Stimulated activated effector memory CD8-positive, alpha-beta T cell treated with anti-CD3 and anti-CD28 coated beads, Interleukin-12 subunit alpha, Interleukin-12 subunit beta, amount 100 ng/mL, for 72 hours (primary cell): ENCODE measurements around the gene ACBD6.

Experiments
- ATAC-seq: fragments of 150-1000 bp; cut with Tn5 transposase; 2 replicates; pipeline ENCODE4 v1.10.0; 2021
- DNase-seq, 2 donors: peaks; one replicate each; pipeline ENCODE4 v3.0.0; 2021 to 2022; ENCODE audit warnings: low spot score in 2 of 2
- H3K27ac Mint-ChIP-seq: one replicate; pipeline ENCODE4 v1.8.0; 2022; ENCODE audit warnings: mild to moderate bottlenecking, mixed read lengths
- H3K36me3 Mint-ChIP-seq: one replicate; pipeline ENCODE4 v1.8.0; 2022; ENCODE audit warnings: mild to moderate bottlenecking, mixed read lengths
- H3K4me1 Mint-ChIP-seq: one replicate; pipeline ENCODE4 v1.8.0; 2022; ENCODE audit warnings: mixed read lengths
- H3K4me3 Mint-ChIP-seq: one replicate; pipeline ENCODE4 v1.8.0; 2022; ENCODE audit warnings: mild to moderate bottlenecking, mixed read lengths
- H3K9me3 Mint-ChIP-seq: one replicate; pipeline ENCODE4 v1.8.0; 2022; ENCODE audit warnings: mixed read lengths

The ACBD6 gene

GRCh38 chr1:180360333-180361075 lies 141.9 kb downstream of the ACBD6 start:
- Mint-ChIP-seq H3K9me3 (no peaks in the 10 kb centered on the region), H3K36me3 (no peaks in the 10 kb centered on the region), H3K27ac (no peak overlapping the region), H3K4me3 (no peak overlapping the region), H3K4me1 (no peaks in the 10 kb centered on the region)
- ATAC-seq = no peak
- no peak for DNase-seq

GRCh38 chr1:180358649-180359048 lies 143.7 kb downstream of the ACBD6 start:
- Mint-ChIP-seq H3K27ac (no peak overlapping the region), H3K4me3 (no peak overlapping the region), H3K36me3 (no peaks in the 10 kb centered on the region), H3K9me3 (no peaks in the 10 kb centered on the region), H3K4me1 (no peaks in the 10 kb centered on the region)
- ATAC-seq = no peak
- no peak for DNase-seq

GRCh38 chr1:180353945-180354344 lies 148.4 kb downstream of the ACBD6 start:
- Mint-ChIP-seq H3K4me3 (no peak overlapping the region), H3K36me3 (no peaks in the 10 kb centered on the region), H3K4me1 (no peaks in the 10 kb centered on the region), H3K27ac (no peak overlapping the region), H3K9me3 (no peaks in the 10 kb centered on the region)
- ATAC-seq = no peak
- no peak for DNase-seq

- no peak overlapping the region for H3K27ac Mint-ChIP-seq
- no peak for ATAC-seq
These were observed 149.8 kb downstream of the ACBD6 start for GRCh38 chr1:180352588-180352987.

GRCh38 chr1:180352021-180352420 lies 150.4 kb downstream of the ACBD6 start:
- Mint-ChIP-seq H3K9me3 (no peaks in the 10 kb centered on the region), H3K27ac (no peak overlapping the region), H3K4me3 (no peak overlapping the region), H3K36me3 (peaks cover under 1% of the 10 kb centered on the region), H3K4me1 (no peaks in the 10 kb centered on the region)
- DNase-seq (no peak), ATAC-seq (no peak)

More at GRCh38 chr1:180352588-180352987, 149.8 kb downstream of the ACBD6 start:
- Mint-ChIP-seq H3K4me1 (no peaks in the 10 kb centered on the region), H3K4me3 (no peak overlapping the region), H3K36me3 (no peaks in the 10 kb centered on the region), H3K9me3 (no peaks in the 10 kb centered on the region)
- no peak for DNase-seq

- peaks cover 6% of the 10 kb centered on the region for H3K4me1 Mint-ChIP-seq
- H3K27ac Mint-ChIP-seq = no peak overlapping the region
- H3K9me3 Mint-ChIP-seq = peaks cover 2% of the 10 kb centered on the region
- DNase-seq = no peak
- no peak for ATAC-seq
- H3K4me3 Mint-ChIP-seq = no peak overlapping the region
- H3K36me3 Mint-ChIP-seq = peaks cover 6% of the 10 kb centered on the region
These were observed 157.2 kb downstream of the ACBD6 start for GRCh38 chr1:180345148-180345547.

- Mint-ChIP-seq H3K4me1 (peaks cover 13% of the 10 kb centered on the region), H3K9me3 (peaks cover 7% of the 10 kb centered on the region), H3K27ac (no peak overlapping the region), H3K4me3 (no peak overlapping the region), H3K36me3 (peaks cover 6% of the 10 kb centered on the region)
- no peak for DNase-seq
- no peak for ATAC-seq
These were observed 158.2 kb downstream of the ACBD6 start for GRCh38 chr1:180343921-180344769.

- Mint-ChIP-seq H3K4me1 (no peaks in the 10 kb centered on the region), H3K27ac (no peak overlapping the region), H3K4me3 (no peak overlapping the region), H3K36me3 (peaks cover 5% of the 10 kb centered on the region), H3K9me3 (peaks cover 13% of the 10 kb centered on the region)
- no peak for ATAC-seq
- DNase-seq = no peak
These were observed 175.3 kb downstream of the ACBD6 start for GRCh38 chr1:180327089-180327488.

GRCh38 chr1:180312926-180313325 lies 189.5 kb downstream of the ACBD6 start:
- DNase-seq (no peak), ATAC-seq (no peak)
- Mint-ChIP-seq H3K9me3 (peaks cover 2% of the 10 kb centered on the region), H3K27ac (no peak overlapping the region), H3K4me3 (no peak overlapping the region), H3K36me3 (no peaks in the 10 kb centered on the region), H3K4me1 (no peaks in the 10 kb centered on the region)

GRCh38 chr1:180311011-180311730 lies 191.2 kb downstream of the ACBD6 start:
- DNase-seq = no peak
- H3K9me3 Mint-ChIP-seq = peaks cover 9% of the 10 kb centered on the region
- no peak for ATAC-seq
- H3K4me3 Mint-ChIP-seq = no peak overlapping the region
- no peaks in the 10 kb centered on the region for H3K4me1 Mint-ChIP-seq
- H3K27ac Mint-ChIP-seq = no peak overlapping the region
- no peaks in the 10 kb centered on the region for H3K36me3 Mint-ChIP-seq

- H3K4me3 Mint-ChIP-seq = no peak overlapping the region
- no peak for DNase-seq
- no peak for ATAC-seq
- no peak overlapping the region for H3K27ac Mint-ChIP-seq
- no peaks in the 10 kb centered on the region for H3K36me3 Mint-ChIP-seq
- no peaks in the 10 kb centered on the region for H3K4me1 Mint-ChIP-seq
- peaks cover 9% of the 10 kb centered on the region for H3K9me3 Mint-ChIP-seq
These were observed 192.3 kb downstream of the ACBD6 start for GRCh38 chr1:180310095-180310494.

- ATAC-seq (no peak), DNase-seq (no peak)
- peaks cover 9% of the 10 kb centered on the region for H3K9me3 Mint-ChIP-seq
- H3K4me3 Mint-ChIP-seq = no peak overlapping the region
- no peaks in the 10 kb centered on the region for H3K4me1 Mint-ChIP-seq
- H3K27ac Mint-ChIP-seq = no peak overlapping the region
- no peaks in the 10 kb centered on the region for H3K36me3 Mint-ChIP-seq
These were observed 193.0 kb downstream of the ACBD6 start for GRCh38 chr1:180309338-180309737.

GRCh38 chr1:180301135-180301742 lies 201.1 kb downstream of the ACBD6 start:
- peak; percentile 56 for ATAC-seq
- Mint-ChIP-seq H3K4me3 (no peak overlapping the region), H3K36me3 (no peaks in the 10 kb centered on the region), H3K4me1 (no peaks in the 10 kb centered on the region), H3K9me3 (peaks cover under 1% of the 10 kb centered on the region), H3K27ac (no peak overlapping the region)
- DNase-seq = no peak

GRCh38 chr1:180299479-180300221 lies 202.7 kb downstream of the ACBD6 start:
- Mint-ChIP-seq H3K9me3 (no peaks in the 10 kb centered on the region), H3K4me1 (no peaks in the 10 kb centered on the region)
- ATAC-seq = no peak

More at GRCh38 chr1:180299479-180300221, 202.7 kb downstream of the ACBD6 start:
- Mint-ChIP-seq H3K36me3 (no peaks in the 10 kb centered on the region), H3K27ac (no peak overlapping the region), H3K4me3 (no peak overlapping the region)
- no peak for DNase-seq
